Right cardiac atrium (tissue), 5 donors: ENCODE measurements around the gene CCNI. TPM values are rescaled to one million over a fixed set of nuclear protein-coding genes. Genes with fewer than 3 reads are reported as not detected.
A peak's percentile ranks its signal among the peaks of the same experiment; 100 is the strongest.

Experiments
- ATAC-seq, 2 donors: fragments of 200-7000 bp; cut with Tn5 transposase; one replicate each; pipeline versions ENCODE4 v1.8.0 to v1.9.1; 2020; ENCODE audit warnings: moderate library complexity in 2 of 2, mild to moderate bottlenecking in 1 of 2
- DNase-seq, 3 donors: peaks; one replicate each; pipeline ENCODE4 v3.0.0-alpha.2; 2020
- H3K27ac ChIP-seq: one replicate; pipeline ENCODE4 v1.5.1; 2013; ENCODE audit warnings: mild to moderate bottlenecking, low read length, control low read depth, moderate library complexity
- H3K27me3 ChIP-seq: one replicate; pipeline ENCODE4 v1.6.1; 2013; ENCODE audit not compliant: control insufficient read depth, insufficient read depth
- H3K4me1 ChIP-seq: one replicate; pipeline ENCODE4 v1.6.1; 2013; ENCODE audit warnings: low read length; ENCODE audit not compliant: control insufficient read depth, insufficient read depth
- H3K4me3 ChIP-seq: one replicate; pipeline ENCODE4 v1.5.1; 2013; ENCODE audit warnings: low read length, control low read depth
- H3K9me3 ChIP-seq: one replicate; pipeline ENCODE4 v1.6.1; 2013; ENCODE audit warnings: low read length; ENCODE audit not compliant: control insufficient read depth
- WGBS: extraction: QIAGEN DNeasy Blood & Tissue Kit; methylation state at CpG from one replicate; pipeline ENCODE4 v1.1.7; 2013; 5-methylcytosine and 5-hydroxymethylcytosine counted together
- intact Hi-C, 4 donors: fragments of 100-400 bp; cut with DNase I; formaldehyde crosslinking; loops; one replicate each; pipeline versions ENCODE4 v1.11.0 to v1.14.0; 2022 to 2023
- polyA plus RNA-seq: library from polyadenylated mRNA; stranded (reverse); fragments of 200-250 nt; gene quantifications from one replicate; pipeline ENCODE4 v1.2.3, GENCODE V29; 2013
- total RNA-seq, 4 donors: library from RNA; stranded (reverse); fragmentation: NEBNext Ultra II Directional; extraction: Animal tissue kit (Norgen Biotek cat#: 25700); gene quantifications; one replicate each; pipeline ENCODE4 v1.2.1, GENCODE V29; 2021
- donor health status: healthy with polysubstance abuse.
- donor health status: DM: no; HTN: yes; CAD: no.
- donor health status: DM: no; HTN: no; CAD: no.
- donor health status: DM: no; HTN: yes; CAD: no; lungs with severe emphysema.
- donor health status: DM: yes; HTN: yes; CAD: no.

CCNI gene
- total and polyA plus RNA-seq, 5 donors = 146 to 338 (median 318) TPM

DNA sequence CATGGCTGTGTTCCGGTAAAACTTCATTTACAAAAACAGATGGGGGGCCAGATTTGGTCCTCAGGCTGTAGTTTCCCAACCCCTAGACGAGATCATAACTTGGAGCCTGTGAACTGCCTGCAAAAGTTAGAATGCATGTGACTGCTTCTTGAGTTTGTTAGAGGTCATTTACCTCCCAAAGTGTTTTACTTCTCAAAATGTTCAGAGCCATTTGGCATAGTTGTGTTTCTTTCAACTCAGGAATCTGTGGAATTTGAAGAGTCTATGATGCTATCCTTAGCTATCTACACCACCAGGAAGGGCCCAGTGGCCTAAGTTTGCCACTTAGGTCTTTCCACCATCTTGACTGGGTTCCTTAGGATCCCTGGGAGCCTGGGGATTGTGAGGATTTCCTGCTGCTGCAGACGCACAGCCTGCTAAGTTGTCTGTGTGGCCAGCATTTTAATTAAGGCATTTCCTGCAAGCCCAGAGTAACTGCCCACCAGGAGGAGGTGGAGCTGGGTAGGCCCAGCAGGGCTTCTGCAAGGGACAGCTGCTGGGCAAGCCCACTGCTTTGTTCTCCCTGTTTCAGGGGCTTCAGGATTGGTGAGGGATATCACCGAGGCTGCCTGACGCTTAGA is 53.1 kb downstream of the CCNI start:
- intact Hi-C loops = no loop called here
- ATAC-seq (peak in 1 of 2 donors; percentile 21), DNase-seq (no peak)
- WGBS = 57% methylated on average over 5 of the region's 5 CpGs
- no peaks in the 10 kb centered on the region for H3K9me3 ChIP-seq
- H3K27ac ChIP-seq = no peak overlapping the region
- no peak overlapping the region for H3K4me3 ChIP-seq
- no peaks in the 10 kb centered on the region for H3K4me1 ChIP-seq
- no peaks in the 10 kb centered on the region for H3K27me3 ChIP-seq

GRCh38 chr4:77021614-77022089 is 54.1 kb downstream of the CCNI start:
- intact Hi-C loops = no loop called here
- 40% methylated on average over 5 of the region's 5 CpGs for WGBS
- no peaks in the 10 kb centered on the region for H3K9me3 ChIP-seq
- DNase-seq (peak; percentile 34 to 70 (median 66)), ATAC-seq (peak; percentile 69 to 80)
- H3K27me3 ChIP-seq = no peaks in the 10 kb centered on the region
- H3K27ac ChIP-seq = peak overlapping the region; percentile 4
- no peaks in the 10 kb centered on the region for H3K4me1 ChIP-seq
- no peak overlapping the region for H3K4me3 ChIP-seq

DNA sequence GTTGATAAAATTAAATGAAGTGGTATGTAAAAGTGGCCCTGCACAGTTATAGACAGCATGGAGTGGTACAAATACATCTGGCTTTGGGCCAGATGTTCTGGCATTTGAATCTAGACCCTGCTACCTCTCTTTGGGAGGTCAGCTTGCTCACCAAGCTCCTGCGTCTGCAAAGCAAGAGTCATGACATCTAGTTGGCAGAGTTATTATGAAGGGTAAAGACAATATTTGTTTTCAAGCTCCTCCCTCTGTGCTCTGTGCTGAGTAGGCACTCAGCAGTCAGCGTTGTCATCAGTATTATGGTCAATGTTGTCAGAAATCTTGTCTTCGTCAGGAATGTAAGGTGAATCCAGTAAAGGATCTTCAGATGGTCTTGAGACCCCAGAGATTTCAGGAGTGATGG is 55.8 kb downstream of the CCNI start:
- no peak for ATAC-seq
- WGBS = 86% methylated on average over 3 of the region's 3 CpGs
- Histone ChIP-seq H3K4me3 (no peak overlapping the region), H3K4me1 (no peaks in the 10 kb centered on the region), H3K27ac (no peak overlapping the region), H3K27me3 (no peaks in the 10 kb centered on the region), H3K9me3 (no peaks in the 10 kb centered on the region)
- intact Hi-C loops = no loop called here
- no peak for DNase-seq

DNA sequence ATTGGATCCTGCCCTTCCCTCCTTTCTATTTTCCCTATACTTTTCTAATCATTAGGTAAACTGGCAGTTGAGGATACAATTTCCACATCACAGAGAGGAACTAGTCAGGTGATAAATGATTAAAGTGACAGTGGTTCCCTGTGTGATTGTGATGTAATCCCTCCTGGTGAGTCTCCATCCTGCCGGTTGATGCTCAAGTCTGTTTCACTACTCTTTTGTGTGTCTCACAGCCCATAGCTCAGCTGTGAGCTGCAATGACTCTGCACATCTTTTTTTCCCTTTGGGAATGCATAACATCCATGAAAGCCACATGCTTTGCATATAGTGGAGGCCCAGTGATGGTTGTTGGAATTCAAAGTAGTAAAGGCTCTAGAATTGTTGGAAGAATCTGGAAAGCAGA is 60.4 kb downstream of the CCNI start:
- H3K4me3 ChIP-seq = no peak overlapping the region
- WGBS = 46% methylated on average over 1 of the region's 1 CpG
- ATAC-seq (no peak), DNase-seq (no peak)
- intact Hi-C loops = no loop called here
- no peaks in the 10 kb centered on the region for H3K27me3 ChIP-seq
- H3K4me1 ChIP-seq = no peaks in the 10 kb centered on the region
- H3K27ac ChIP-seq = no peak overlapping the region
- H3K9me3 ChIP-seq = no peaks in the 10 kb centered on the region

GRCh38 chr4:77014256-77014655 is 61.5 kb downstream of the CCNI start:
- DNase-seq (no peak), ATAC-seq (no peak)
- 80% methylated on average over 1 of the region's 1 CpG for WGBS
- Histone ChIP-seq H3K4me1 (no peaks in the 10 kb centered on the region), H3K27me3 (no peaks in the 10 kb centered on the region), H3K9me3 (no peaks in the 10 kb centered on the region), H3K4me3 (no peak overlapping the region), H3K27ac (no peak overlapping the region)
- intact Hi-C loops = no loop called here

- H3K4me3 ChIP-seq = no peak overlapping the region
- H3K27me3 ChIP-seq = no peaks in the 10 kb centered on the region
- WGBS = 27% methylated on average over 5 of the region's 5 CpGs
- intact Hi-C loops = no loop called here
- ATAC-seq (peak; percentile 85 to 92), DNase-seq (peak; percentile 53 to 83 (median 76))
- peak overlapping the region; percentile 39 for H3K27ac ChIP-seq
- H3K4me1 ChIP-seq = no peaks in the 10 kb centered on the region
- H3K9me3 ChIP-seq = no peaks in the 10 kb centered on the region
Measured at GRCh38 chr4:77012726-77013125, 63.1 kb downstream of the CCNI start.

DNA sequence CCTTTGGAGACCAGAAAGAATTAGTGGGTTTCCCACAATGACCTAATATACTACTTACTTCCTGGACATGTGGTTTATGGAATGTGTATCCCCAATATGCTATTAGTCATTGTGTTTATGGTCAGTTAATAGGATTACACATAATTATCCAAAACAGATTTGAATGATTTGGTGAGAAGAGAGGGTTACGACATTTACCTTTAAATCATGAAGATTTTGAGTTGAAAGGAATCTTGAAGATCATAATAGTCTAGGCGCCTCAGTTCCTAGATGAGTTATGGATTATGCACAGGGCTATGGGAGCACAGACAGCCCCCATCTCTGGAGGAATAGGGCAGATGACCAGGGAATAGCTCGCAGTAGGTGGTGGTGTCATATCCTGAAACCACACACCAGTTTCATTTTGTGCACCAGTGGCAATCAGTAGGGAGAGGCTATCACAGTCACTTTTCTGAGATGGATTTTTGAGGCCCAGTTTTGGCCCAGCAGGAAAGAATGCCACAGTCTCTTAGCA is 64.9 kb downstream of the CCNI start:
- ATAC-seq (no peak), DNase-seq (no peak)
- WGBS = 94% methylated on average over 3 of the region's 3 CpGs
- no peak overlapping the region for H3K4me3 ChIP-seq
- H3K27ac ChIP-seq = no peak overlapping the region
- intact Hi-C loops = no loop called here
- H3K4me1 ChIP-seq = peaks cover 6% of the 10 kb centered on the region
- no peaks in the 10 kb centered on the region for H3K9me3 ChIP-seq
- no peaks in the 10 kb centered on the region for H3K27me3 ChIP-seq

DNA sequence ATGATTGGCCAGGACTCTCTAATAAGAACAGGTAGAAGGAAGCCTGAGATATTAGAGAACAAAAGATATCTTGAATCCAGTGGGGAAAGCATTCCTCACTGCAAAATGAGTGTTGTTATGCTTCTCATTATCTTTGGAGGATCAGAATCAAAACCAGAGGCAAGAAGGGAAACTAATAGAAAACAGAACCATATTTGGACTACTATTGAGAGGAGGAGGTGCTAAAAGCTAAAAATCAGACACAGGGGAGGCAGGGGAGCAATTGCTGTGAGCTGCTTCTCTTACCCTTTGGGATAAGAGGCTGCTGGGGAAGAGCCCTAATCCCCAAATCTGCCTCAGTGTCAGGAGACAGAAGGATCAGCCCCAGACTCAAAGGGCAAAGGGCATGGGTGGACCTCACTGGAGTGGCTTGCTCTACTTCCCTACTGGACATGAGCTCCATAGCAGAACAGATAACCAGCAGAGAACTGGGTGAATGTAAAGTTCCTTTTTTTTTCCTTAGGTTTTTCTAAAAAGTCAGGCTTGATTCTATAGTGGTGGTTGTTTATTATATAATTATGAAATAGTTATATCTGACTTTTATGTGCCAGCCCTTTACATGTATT is 66.2 kb downstream of the CCNI start:
- Histone ChIP-seq H3K9me3 (no peaks in the 10 kb centered on the region), H3K4me3 (no peak overlapping the region), H3K27me3 (no peaks in the 10 kb centered on the region), H3K27ac (no peak overlapping the region), H3K4me1 (peaks cover 6% of the 10 kb centered on the region)
- DNase-seq (no peak), ATAC-seq (no peak)
- intact Hi-C loops = loop anchor here in 1 of 4 donors (10.0 kb wide), 1 partner anchor 55 kb away; no protein-coding TSS in a partner anchor

DNA sequence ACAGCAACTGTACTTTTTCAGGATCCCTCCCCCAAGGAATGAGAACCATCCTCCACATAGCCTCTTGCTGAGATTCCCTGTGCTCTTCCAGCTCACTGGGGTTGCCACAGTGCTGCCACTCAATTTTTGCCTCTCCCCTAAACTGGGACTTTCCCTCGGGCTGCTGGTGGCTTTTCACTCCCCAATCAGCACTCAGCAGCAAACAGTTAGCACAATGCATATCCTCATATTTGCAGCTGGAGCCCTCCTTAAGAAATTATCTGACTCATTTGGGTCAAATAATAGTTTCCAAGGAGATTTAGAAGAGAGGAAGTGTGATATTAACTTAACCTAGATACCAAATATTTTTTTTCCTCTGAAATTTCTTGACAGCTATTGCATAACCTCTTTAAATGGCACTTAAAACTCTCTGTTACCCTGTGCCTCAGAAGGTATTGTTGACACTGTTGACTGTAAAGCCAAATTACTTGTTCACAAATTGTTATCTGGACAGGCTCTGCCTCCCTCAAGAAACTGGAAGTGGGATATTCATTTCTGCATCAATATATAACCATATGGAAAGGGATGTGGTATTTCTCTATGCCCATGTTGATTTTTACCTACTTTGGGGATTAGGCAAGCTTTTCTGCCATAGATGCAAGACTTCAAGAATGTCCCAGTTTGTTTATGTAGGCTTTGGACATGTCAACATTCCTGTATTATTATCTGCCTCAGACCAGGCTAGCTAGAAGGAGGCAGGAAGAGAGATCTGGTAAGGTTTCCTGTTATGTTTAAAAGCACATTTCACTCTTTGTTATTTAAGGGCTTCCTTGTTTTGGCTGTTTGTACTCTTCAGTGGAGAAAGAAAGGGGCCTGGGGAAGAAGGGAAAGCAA is 68.2 kb downstream of the CCNI start:
- no peaks in the 10 kb centered on the region for H3K9me3 ChIP-seq
- H3K27me3 ChIP-seq = no peaks in the 10 kb centered on the region
- intact Hi-C loops = loop anchor here in 1 of 4 donors (10.0 kb wide), 1 partner anchor 53 kb away; no protein-coding TSS in a partner anchor
- DNase-seq (peak in 2 of 3 donors; percentile 55 to 57), ATAC-seq (peak; percentile 79 to 91)
- peak overlapping the region; percentile 49 for H3K27ac ChIP-seq
- H3K4me3 ChIP-seq = no peak overlapping the region
- peaks cover 11% of the 10 kb centered on the region for H3K4me1 ChIP-seq
- WGBS = 24% methylated on average over 1 of the region's 1 CpG

DNA sequence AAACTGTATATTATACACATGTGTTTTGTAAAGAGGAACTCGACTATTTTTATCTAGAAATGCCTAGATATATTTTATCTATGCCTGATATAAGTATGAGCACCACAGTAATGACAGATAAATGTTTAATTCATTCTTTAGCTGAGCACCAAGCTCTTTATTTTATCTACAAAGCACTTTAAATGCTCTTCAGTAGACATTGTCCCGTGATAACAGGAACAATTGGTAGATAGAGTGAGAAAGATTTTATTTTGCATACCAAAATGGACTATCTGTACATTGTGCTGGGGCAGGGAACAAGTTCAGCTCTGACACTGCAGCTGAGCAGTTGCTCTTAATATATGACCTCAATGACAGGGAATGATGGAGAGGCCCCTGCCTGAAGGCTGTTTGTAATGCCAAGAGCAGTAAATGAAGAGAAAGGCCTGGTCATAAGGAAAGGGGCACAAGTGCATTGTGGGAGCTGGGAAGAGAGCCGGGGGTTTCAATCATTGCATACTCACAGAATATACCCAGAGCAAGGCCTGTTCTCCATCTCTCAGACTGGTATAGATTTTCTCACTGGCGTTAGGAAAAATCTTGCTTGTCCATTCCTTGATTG is 68.9 kb downstream of the CCNI start:
- no peaks in the 10 kb centered on the region for H3K27me3 ChIP-seq
- intact Hi-C loops = loop anchor here in 1 of 4 donors (10.0 kb wide), 1 partner anchor 52 kb away; no protein-coding TSS in a partner anchor
- DNase-seq = no peak
- H3K4me1 ChIP-seq = peaks cover 12% of the 10 kb centered on the region
- no peaks in the 10 kb centered on the region for H3K9me3 ChIP-seq
- 37% methylated on average over 4 of the region's 4 CpGs for WGBS
- peak in 1 of 2 donors; percentile 8 for ATAC-seq
- no peak overlapping the region for H3K4me3 ChIP-seq
- peak overlapping the region; percentile 49 for H3K27ac ChIP-seq
